Measurements from ENCODE around the gene PYHIN1.
"Not testable (repeated sequence)": the region's sequence is repeated elsewhere in the genome, so short reads cannot be mapped to it uniquely, and the experiment has no call there.

Gene PYHIN1

GRCh38 chr1:159009287-159009686 lies 77.9 kb downstream of the PYHIN1 start:
- H3K4me3 ChIP-seq (ENCODE audit: low read depth, low read length) = peak overlapping the region; percentile 65
- DNase-seq (ENCODE audit: low read depth) = peak; percentile 22
- TF ChIP-seq MYC (IDR thresholded peaks at IDR 0.05; ENCODE audit: low read depth, low read length) = no peak
- no peak for TF ChIP-seq POLR2A (IDR thresholded peaks at IDR 0.05; ENCODE audit: extremely low read depth, insufficient read length)
- no peak for TF ChIP-seq MAX (IDR thresholded peaks at IDR 0.05; ENCODE audit: low read depth, low read length)
- TF ChIP-seq CTCF (IDR thresholded peaks at IDR 0.05; ENCODE audit: low read depth, low read length) = no peak

GRCh38 chr1:159009704-159010361 lies 78.5 kb downstream of the PYHIN1 start, which contains the start of gene IFI16:
Gene IFI16 (plus strand): TSS chr1:159009907. CDS start chr1:159014681, 4,774 bp downstream.
- TF ChIP-seq CTCF (IDR thresholded peaks at IDR 0.05; ENCODE audit: low read depth, low read length) (no peak), MAX (IDR thresholded peaks at IDR 0.05; ENCODE audit: low read depth, low read length) (peak; percentile 78), POLR2A (IDR thresholded peaks at IDR 0.05; ENCODE audit: extremely low read depth, insufficient read length) (peak; percentile 30), MYC (IDR thresholded peaks at IDR 0.05; ENCODE audit: low read depth, low read length) (peak; percentile 85)
- H3K4me3 ChIP-seq (ENCODE audit: low read depth, low read length) = peak within 1 kb of the TSS; percentile 65
- peak; percentile 88 for DNase-seq (ENCODE audit: low read depth)

GRCh38 chr1:159010391-159010790 lies 79.0 kb downstream of the PYHIN1 start:
- peak overlapping the region; percentile 65 for H3K4me3 ChIP-seq (ENCODE audit: low read depth, low read length)

GRCh38 chr1:159011001-159011400 lies 79.6 kb downstream of the PYHIN1 start:
- not testable (repeated sequence) for DNase-seq (ENCODE audit: low read depth)
- H3K4me3 ChIP-seq (ENCODE audit: low read depth, low read length) = peak overlapping the region; percentile 65

More at GRCh38 chr1:159010391-159010790, 79.0 kb downstream of the PYHIN1 start:
- TF ChIP-seq POLR2A (IDR thresholded peaks at IDR 0.05; ENCODE audit: extremely low read depth, insufficient read length) (no peak), MAX (IDR thresholded peaks at IDR 0.05; ENCODE audit: low read depth, low read length) (no peak), MYC (IDR thresholded peaks at IDR 0.05; ENCODE audit: low read depth, low read length) (no peak), CTCF (IDR thresholded peaks at IDR 0.05; ENCODE audit: low read depth, low read length) (no peak)
- DNase-seq (ENCODE audit: low read depth) = no peak

GRCh38 chr1:159011751-159012150 lies 80.4 kb downstream of the PYHIN1 start:
- peak overlapping the region; percentile 65 for H3K4me3 ChIP-seq (ENCODE audit: low read depth, low read length)

More at GRCh38 chr1:159011751-159012150, 80.4 kb downstream of the PYHIN1 start:
- no peak for TF ChIP-seq MYC (IDR thresholded peaks at IDR 0.05; ENCODE audit: low read depth, low read length)
- no peak for TF ChIP-seq CTCF (IDR thresholded peaks at IDR 0.05; ENCODE audit: low read depth, low read length)
- TF ChIP-seq MAX (IDR thresholded peaks at IDR 0.05; ENCODE audit: low read depth, low read length) = no peak
- TF ChIP-seq POLR2A (IDR thresholded peaks at IDR 0.05; ENCODE audit: extremely low read depth, insufficient read length) = no peak
- DNase-seq (ENCODE audit: low read depth) = no peak

All from NB4 (cell line).